MG63 (cell line): ENCODE data around the gene FSIP1. TPM values are rescaled to one million over a fixed set of nuclear protein-coding genes. Genes with fewer than 3 reads are reported as not detected.

Source experiments
- DNase-seq: peaks from one replicate; pipeline ENCODE4 v3.0.0-alpha.2; 2020
- H3K27me3 ChIP-seq: fragments of 250-450 bp; sonication (Bioruptor Pico); 2 replicates; pipeline ENCODE4 v1.5.1; 2020; ENCODE audit warnings: mild to moderate bottlenecking, moderate library complexity
- H3K36me3 ChIP-seq: fragments of 250-450 bp; sonication (Bioruptor Pico); 2 replicates; pipeline ENCODE4 v1.5.1; 2020; ENCODE audit warnings: mild to moderate bottlenecking, moderate library complexity
- H3K4me3 ChIP-seq: fragments of 250-450 bp; sonication (Bioruptor Pico); 2 replicates; pipeline ENCODE4 v1.5.1; 2020; ENCODE audit warnings: mild to moderate bottlenecking, moderate library complexity
- H3K9me3 ChIP-seq: fragments of 250-450 bp; sonication (Bioruptor Pico); 2 replicates; pipeline ENCODE4 v1.5.1; 2020; ENCODE audit warnings: mild to moderate bottlenecking, moderate library complexity
- total RNA-seq: library from RNA; depleted of rRNA; stranded (reverse); fragments of >200 nt; shearing (Covaris generic); gene quantifications from 2 replicates; pipeline ENCODE4 v1.2.3, GENCODE V29; 2014; ENCODE audit warnings: low replicate concordance; rRNA removed

Gene FSIP1
- total RNA-seq, 1 experiment from 2014 or later, result 3.3 TPM

DNA sequence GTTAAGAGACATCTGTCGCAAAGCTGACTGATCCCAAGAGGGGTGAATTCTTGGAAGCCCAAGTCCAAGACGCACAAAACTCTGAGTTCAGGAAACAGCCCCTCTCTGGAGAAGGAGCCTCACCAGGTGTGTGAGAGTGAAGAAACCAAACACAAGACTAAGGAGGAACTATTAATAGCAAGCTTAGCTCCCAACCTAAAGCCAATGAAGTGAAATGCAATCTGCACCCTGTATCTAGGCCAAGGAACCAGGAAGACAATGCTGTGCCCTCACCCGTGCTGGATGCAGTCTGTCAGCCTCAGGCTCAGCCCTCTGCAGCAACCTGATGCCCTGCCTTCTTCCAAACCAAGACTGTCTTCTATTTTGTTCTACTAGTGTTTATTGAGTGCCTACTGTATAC is 224.2 kb downstream of the FSIP1 start:
- no peak for DNase-seq
- H3K27me3 ChIP-seq, result no peaks in the 10 kb centered on the region
- H3K4me3 ChIP-seq, result no peak overlapping the region
- no peaks in the 10 kb centered on the region for H3K9me3 ChIP-seq
- no peaks in the 10 kb centered on the region for H3K36me3 ChIP-seq

DNA sequence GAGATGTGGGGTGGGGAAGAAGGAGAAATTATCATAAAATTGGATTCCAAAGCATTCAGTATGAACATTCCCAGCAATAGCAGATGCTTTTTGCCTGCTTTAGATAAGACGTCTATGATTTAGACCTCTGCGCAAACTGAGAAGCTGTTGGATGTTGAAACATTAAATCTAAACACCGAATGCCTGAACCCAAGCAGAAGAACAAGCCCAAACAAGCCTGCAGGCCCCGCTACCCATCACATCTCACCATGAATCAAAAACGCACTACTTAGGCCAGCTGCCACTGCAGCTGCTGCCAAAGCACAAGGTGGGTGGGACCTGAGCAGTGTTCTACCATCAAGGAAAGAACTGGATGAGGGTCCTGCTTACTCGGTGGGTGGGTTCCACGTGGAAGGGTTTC is 226.2 kb downstream of the FSIP1 start:
- Histone ChIP-seq H3K4me3 (no peak overlapping the region), H3K36me3 (no peaks in the 10 kb centered on the region), H3K27me3 (no peaks in the 10 kb centered on the region), H3K9me3 (no peaks in the 10 kb centered on the region)
- no peak for DNase-seq

- H3K9me3 ChIP-seq, result no peaks in the 10 kb centered on the region
Measured at GRCh38 chr15:39555885-39556284, 226.8 kb downstream of the FSIP1 start.

DNA sequence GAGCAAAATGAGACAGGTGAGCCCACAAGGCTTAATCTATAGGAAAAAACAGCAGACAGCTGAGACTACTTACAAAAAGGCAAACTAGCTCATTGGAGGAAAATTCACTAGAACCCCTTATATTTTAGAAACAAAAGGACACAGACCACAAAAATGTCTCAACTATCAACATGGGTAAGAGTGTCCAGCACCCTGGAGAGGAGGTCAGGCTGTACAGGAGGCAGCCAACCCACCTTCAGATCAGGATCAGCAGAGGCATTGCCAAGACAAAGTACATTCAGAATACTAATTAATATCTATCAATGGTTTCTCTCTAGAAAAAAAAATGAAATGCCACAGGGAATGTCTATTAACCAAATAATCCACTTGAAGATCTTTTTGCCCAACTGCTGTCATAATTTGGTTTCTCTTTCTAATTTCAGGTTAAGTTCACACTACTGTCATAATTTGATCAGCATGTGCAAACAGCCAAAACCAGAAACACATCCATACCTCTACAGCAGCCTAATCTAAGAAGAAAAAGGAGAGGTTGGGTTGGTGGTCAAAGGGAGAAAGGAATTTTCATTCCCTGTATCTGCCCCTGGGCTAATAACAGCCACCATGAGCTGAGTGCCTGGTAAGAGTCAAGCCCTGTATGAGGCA is 227.8 kb downstream of the FSIP1 start:
- H3K27me3 ChIP-seq, result no peaks in the 10 kb centered on the region
- no peaks in the 10 kb centered on the region for H3K9me3 ChIP-seq
- no peaks in the 10 kb centered on the region for H3K36me3 ChIP-seq
- DNase-seq, result no peak
- no peak overlapping the region for H3K4me3 ChIP-seq

More at GRCh38 chr15:39555885-39556284, 226.8 kb downstream of the FSIP1 start:
- DNase-seq, result no peak
- H3K27me3 ChIP-seq, result no peaks in the 10 kb centered on the region
- H3K36me3 ChIP-seq, result no peaks in the 10 kb centered on the region
- H3K4me3 ChIP-seq, result no peak overlapping the region

DNA sequence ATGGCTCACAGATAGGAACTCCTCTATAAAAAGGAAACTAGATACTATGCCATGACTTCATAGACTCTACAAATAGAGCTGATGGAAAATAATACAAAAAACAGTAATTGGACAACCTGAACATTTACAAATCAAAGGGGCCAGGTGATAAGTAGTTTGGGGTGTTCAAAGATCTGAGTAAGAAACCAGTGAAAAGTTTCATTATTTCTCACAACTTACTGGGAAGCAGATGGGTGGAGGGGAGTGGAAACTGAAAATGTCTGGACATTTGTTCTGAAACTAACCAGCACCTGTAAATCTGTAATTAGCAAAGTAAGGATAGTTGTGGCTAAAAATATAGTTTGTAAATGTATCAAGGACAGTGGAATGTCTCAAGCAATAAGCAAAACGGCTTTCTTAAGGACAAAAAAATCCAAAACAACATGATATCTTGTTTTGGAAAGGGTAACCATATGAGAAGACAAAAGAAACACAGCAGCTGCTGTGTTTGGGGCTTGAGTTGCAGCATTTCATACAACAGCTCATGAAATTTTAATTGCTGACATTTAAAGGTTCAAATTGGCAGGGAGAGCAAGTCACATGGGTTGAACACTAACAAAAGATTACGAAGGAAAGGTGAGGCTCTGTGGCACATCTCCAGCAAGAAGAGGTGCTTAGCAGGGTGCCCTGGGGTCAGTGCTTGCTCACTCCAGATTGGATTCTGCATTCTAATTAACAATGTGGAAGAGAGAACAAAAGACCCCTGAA is 228.5 kb downstream of the FSIP1 start:
- DNase-seq, result no peak
- Histone ChIP-seq H3K36me3 (no peaks in the 10 kb centered on the region), H3K4me3 (no peak overlapping the region), H3K27me3 (no peaks in the 10 kb centered on the region), H3K9me3 (no peaks in the 10 kb centered on the region)

DNA sequence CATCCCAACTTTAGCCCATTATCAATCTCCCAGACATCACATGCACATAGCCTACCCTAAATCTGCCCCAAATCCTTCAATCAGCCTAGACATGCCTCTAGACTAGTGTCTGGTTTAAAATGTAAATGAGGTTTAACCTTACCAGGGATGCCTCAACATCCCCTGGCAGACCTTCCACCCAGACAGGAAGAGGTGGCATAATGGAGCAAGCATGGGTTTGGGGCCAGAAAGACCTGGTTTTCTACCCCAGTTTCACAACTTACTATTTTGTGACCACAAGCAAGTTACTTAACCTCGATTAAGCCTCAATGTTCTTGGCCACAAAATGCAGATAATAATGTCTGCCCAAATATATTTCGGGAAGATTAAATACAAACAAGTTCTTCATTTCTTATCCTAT is 230.1 kb downstream of the FSIP1 start:
- Histone ChIP-seq H3K27me3 (no peaks in the 10 kb centered on the region), H3K36me3 (no peaks in the 10 kb centered on the region), H3K9me3 (no peaks in the 10 kb centered on the region), H3K4me3 (no peak overlapping the region)
- no peak for DNase-seq

DNA sequence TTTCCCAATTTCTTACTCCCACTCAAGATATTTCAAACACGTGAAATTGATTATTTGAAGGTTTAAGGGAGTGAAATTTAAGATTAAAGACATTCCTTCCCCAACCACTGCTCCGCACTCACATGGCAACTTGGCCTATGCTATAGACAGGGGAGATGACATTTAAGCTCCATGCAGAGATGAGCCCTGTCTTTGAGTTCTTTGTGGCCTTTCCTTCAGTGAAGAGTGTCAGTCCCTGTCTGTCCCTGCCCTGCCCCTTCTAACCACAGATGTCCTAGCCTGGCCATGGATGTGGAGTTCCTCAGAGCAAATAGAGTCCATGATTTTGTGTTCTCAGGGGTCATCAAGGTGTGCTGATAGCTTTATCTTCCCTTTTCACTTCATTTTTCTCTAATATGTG is 231.2 kb downstream of the FSIP1 start:
- Histone ChIP-seq H3K27me3 (no peaks in the 10 kb centered on the region), H3K9me3 (no peaks in the 10 kb centered on the region), H3K4me3 (no peak overlapping the region), H3K36me3 (no peaks in the 10 kb centered on the region)
- no peak for DNase-seq

Other genes with a start within 250 kb of the FSIP1 start
- gene THBS1, start 201.8 kb downstream of the FSIP1 start, total RNA-seq, result 335 and 364 TPM in 2 replicates
- 58.3 and 59.6 TPM in 2 replicates for gene GPR176, start 137.4 kb upstream of the FSIP1 start, total RNA-seq
- 61.7 and 69.2 TPM in 2 replicates for gene EIF2AK4, start 151.3 kb upstream of the FSIP1 start, total RNA-seq